SJCRH30 (cell line): ENCODE data around the gene LRRC32. TPM values are rescaled to one million over a fixed set of nuclear protein-coding genes. Genes with fewer than 3 reads are reported as not detected.

Experiments
- total RNA-seq: library from RNA; depleted of rRNA; stranded (reverse); fragments of >200 nt; shearing (Covaris generic); gene quantifications from 2 replicates; pipeline ENCODE4 v1.2.3, GENCODE V29; 2014; rRNA removed

Gene LRRC32
- total RNA-seq, 1 experiment from 2014 or later = 0.30 TPM

Other genes starting within 250 kb of the LRRC32 start
- 34.3 and 46.2 TPM in 2 replicates for gene EMSY, start 225.7 kb downstream of the LRRC32 start, total RNA-seq
- gene TSKU, start 112.6 kb upstream of the LRRC32 start, total RNA-seq = 18.2 and 21.2 TPM in 2 replicates
- 17.3 and 22.1 TPM in 2 replicates for gene ACER3, start 190.2 kb upstream of the LRRC32 start, total RNA-seq